PFSK-1 (cell line): ENCODE measurements around the gene DDO.

Experiments used
- FOXP2 ChIP-seq: optimal IDR thresholded peaks from 2 replicates; pipeline ENCODE3; 2011; ENCODE audit warnings: borderline replicate concordance, control low read depth, inconsistent platforms; ENCODE audit not compliant: insufficient read depth; ENCODE audit errors: extremely low read length, extremely low read depth
- POLR2AphosphoS5 ChIP-seq: IDR thresholded peaks from 2 replicates; pipeline ENCODE4 v1.6.1; 2012; ENCODE audit warnings: low read depth, mild to moderate bottlenecking, control low read depth, low read length, moderate library complexity
- REST ChIP-seq, 2 experiments: IDR thresholded peaks; 2 replicates each; pipeline versions ENCODE4 v1.6.1 to v1.8.0; 2011 to 2012; ENCODE audit warnings: low read depth in 2 of 2, low read length in 2 of 2, control low read depth in 1 of 2, inconsistent platforms in 1 of 2, mild to moderate bottlenecking in 1 of 2, moderate library complexity in 1 of 2; ENCODE audit not compliant: insufficient read depth in 1 of 2
- SIN3A ChIP-seq: IDR thresholded peaks from 2 replicates; pipeline ENCODE4 v1.6.1; 2012; ENCODE audit warnings: mild to moderate bottlenecking, low read length, moderate library complexity, borderline replicate concordance; ENCODE audit not compliant: insufficient read depth
- TAF1 ChIP-seq: IDR thresholded peaks from 2 replicates; pipeline ENCODE4 v1.6.1; 2012; ENCODE audit warnings: low read length, control low read depth, borderline replicate concordance; ENCODE audit not compliant: insufficient read depth

DDO gene

GRCh38 chr6:110439356-110439755 is 24.0 kb upstream of the DDO start:
- TF ChIP-seq TAF1 (no peak), SIN3A (no peak), POLR2AphosphoS5 (no peak), FOXP2 (no peak), REST (IDR thresholded peaks at IDR 0.05; ENCODE audit: insufficient read depth in 1 of 2, low read depth in 2 of 2, low read length in 2 of 2) (no peak)

- TF ChIP-seq FOXP2 (no peak), TAF1 (no peak), POLR2AphosphoS5 (no peak), SIN3A (no peak), REST (IDR thresholded peaks at IDR 0.05; ENCODE audit: insufficient read depth in 1 of 2, low read depth in 2 of 2, low read length in 2 of 2) (no peak)
These were observed 19.7 kb upstream of the DDO start for GRCh38 chr6:110434961-110435602.

GRCh38 chr6:110432285-110432900 is 17.0 kb upstream of the DDO start:
- TF ChIP-seq FOXP2 (no peak), POLR2AphosphoS5 (no peak), REST (IDR thresholded peaks at IDR 0.05; ENCODE audit: insufficient read depth in 1 of 2, low read depth in 2 of 2, low read length in 2 of 2) (no peak), TAF1 (no peak), SIN3A (no peak)

GRCh38 chr6:110430741-110431140 is 15.4 kb upstream of the DDO start:
- TF ChIP-seq REST (IDR thresholded peaks at IDR 0.05; ENCODE audit: insufficient read depth in 1 of 2, low read depth in 2 of 2, low read length in 2 of 2) (no peak), SIN3A (no peak), POLR2AphosphoS5 (no peak), FOXP2 (no peak), TAF1 (no peak)

GRCh38 chr6:110430236-110430635 is 14.9 kb upstream of the DDO start:
- no peak for TF ChIP-seq TAF1
- no peak for TF ChIP-seq REST (IDR thresholded peaks at IDR 0.05; ENCODE audit: insufficient read depth in 1 of 2, low read depth in 2 of 2, low read length in 2 of 2)
- no peak for TF ChIP-seq SIN3A
